ENCODE data around the gene ITSN2. TPM values are rescaled to one million over a fixed set of nuclear protein-coding genes. Genes with fewer than 3 reads are reported as not detected.

Gene ITSN2
- total RNA-seq, 4 donors from 2014 or later: 57.9 to 79.7 (median 63.4) TPM

- no peak for ATAC-seq
- Histone ChIP-seq H3K9me3 (peaks cover 0 to 6% (median 0%) of the 10 kb centered on the region in 3 donors), H3K4me3 (no peak overlapping the region), H3K4me1 (no peaks in the 10 kb centered on the region), H3K27ac (no peak overlapping the region), H3K27me3 (peaks cover 8% of the 10 kb centered on the region), H3K36me3 (no peaks in the 10 kb centered on the region)
- no CpG with 5 or more reads among the region's 1 CpG for WGBS, 2 donors (ENCODE audit: low coverage in 1 of 2)
- TF ChIP-seq POLR2AphosphoS5 (IDR thresholded peaks at IDR 0.05) (no peak), CTCF (IDR thresholded peaks at IDR 0.05) (no peak), EP300 (IDR thresholded peaks at IDR 0.05) (no peak), POLR2A (IDR thresholded peaks at IDR 0.05) (no peak)
Observed at GRCh38 chr2:24176326-24176725, 184.0 kb downstream of the ITSN2 start.

DNA sequence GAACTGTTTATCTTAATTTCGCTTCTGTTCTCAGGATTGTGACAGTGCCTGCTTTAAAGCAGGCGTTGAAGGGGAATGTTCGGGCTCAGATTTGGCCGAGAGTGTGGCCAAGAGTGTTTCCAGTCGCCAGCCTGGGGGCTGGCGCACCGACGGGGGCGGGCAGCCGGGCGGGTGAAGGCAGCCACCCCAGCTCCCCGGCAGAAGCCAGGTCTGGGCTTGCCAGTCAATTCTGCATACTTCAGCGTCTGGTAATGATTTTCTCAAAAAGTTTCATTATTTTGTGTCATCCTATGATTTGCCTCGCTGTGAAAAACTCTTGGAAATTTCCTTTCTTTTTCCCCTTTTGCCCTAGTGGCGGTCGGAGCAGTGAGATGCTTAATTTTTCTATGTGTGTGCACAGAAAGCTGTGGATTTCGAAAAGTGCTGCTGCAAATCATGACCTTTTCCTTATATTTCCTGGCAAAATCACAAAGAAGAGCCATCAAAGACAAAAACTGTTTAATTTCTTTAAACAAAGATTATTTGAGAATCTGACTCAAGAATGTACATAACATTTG lies 184.6 kb downstream of the ITSN2 start:
- peaks cover 8% of the 10 kb centered on the region for H3K27me3 ChIP-seq
- peaks cover 0 to 6% (median 0%) of the 10 kb centered on the region in 3 donors for H3K9me3 ChIP-seq
- peak overlapping the region in 1 of 2 donors; percentile 3 for H3K4me3 ChIP-seq
- TF ChIP-seq EP300 (IDR thresholded peaks at IDR 0.05) (no peak), POLR2A (IDR thresholded peaks at IDR 0.05) (no peak), POLR2AphosphoS5 (IDR thresholded peaks at IDR 0.05) (no peak), CTCF (IDR thresholded peaks at IDR 0.05) (no peak)
- no peaks in the 10 kb centered on the region for H3K36me3 ChIP-seq
- no peak overlapping the region for H3K27ac ChIP-seq
- no peaks in the 10 kb centered on the region for H3K4me1 ChIP-seq
- ATAC-seq: no peak
- 50 to 74% methylated on average over 5 to 6 of the region's 17 CpGs for WGBS, 2 donors (ENCODE audit: low coverage in 1 of 2)

GRCh38 chr2:24174851-24175277 lies 185.5 kb downstream of the ITSN2 start, which contains the start of gene FAM228A:
TSS of gene FAM228A (plus strand) at chr2:24175053. CDS start at chr2:24175481, 428 bp downstream.
- Histone ChIP-seq H3K27ac (peak within 1 kb of the TSS in 1 of 4 donors; percentile 38), H3K4me3 (peak within 1 kb of the TSS in 1 of 2 donors; percentile 29), H3K9me3 (peaks cover 0 to 6% (median 0%) of the 10 kb centered on the region in 3 donors), H3K36me3 (peaks cover 0 to 2% of the 10 kb centered on the region in 2 donors), H3K27me3 (peaks cover 8% of the 10 kb centered on the region), H3K4me1 (no peaks in the 10 kb centered on the region)
- no peak for TF ChIP-seq EP300 (IDR thresholded peaks at IDR 0.05)
- TF ChIP-seq POLR2AphosphoS5 (IDR thresholded peaks at IDR 0.05): no peak
- TF ChIP-seq CTCF (IDR thresholded peaks at IDR 0.05): no peak
- TF ChIP-seq POLR2A (IDR thresholded peaks at IDR 0.05): no peak
- no CpG with 5 or more reads among the region's 46 CpGs for WGBS, 2 donors (ENCODE audit: low coverage in 1 of 2)
- no peak for ATAC-seq

- Histone ChIP-seq H3K27ac (no peak overlapping the region), H3K4me1 (no peaks in the 10 kb centered on the region), H3K9me3 (no peaks in the 10 kb centered on the region), H3K36me3 (peaks cover 0 to 17% of the 10 kb centered on the region in 2 donors), H3K4me3 (no peak overlapping the region), H3K27me3 (no peaks in the 10 kb centered on the region)
- WGBS, 2 donors (ENCODE audit: low coverage in 1 of 2): 70 to 81% methylated on average over 2 to 5 of the region's 5 CpGs
- ATAC-seq: no peak
- TF ChIP-seq CTCF (IDR thresholded peaks at IDR 0.05) (no peak), POLR2A (IDR thresholded peaks at IDR 0.05) (no peak), POLR2AphosphoS5 (IDR thresholded peaks at IDR 0.05) (no peak), EP300 (IDR thresholded peaks at IDR 0.05) (no peak)
Observed at GRCh38 chr2:24169023-24169422, 191.3 kb downstream of the ITSN2 start.

DNA sequence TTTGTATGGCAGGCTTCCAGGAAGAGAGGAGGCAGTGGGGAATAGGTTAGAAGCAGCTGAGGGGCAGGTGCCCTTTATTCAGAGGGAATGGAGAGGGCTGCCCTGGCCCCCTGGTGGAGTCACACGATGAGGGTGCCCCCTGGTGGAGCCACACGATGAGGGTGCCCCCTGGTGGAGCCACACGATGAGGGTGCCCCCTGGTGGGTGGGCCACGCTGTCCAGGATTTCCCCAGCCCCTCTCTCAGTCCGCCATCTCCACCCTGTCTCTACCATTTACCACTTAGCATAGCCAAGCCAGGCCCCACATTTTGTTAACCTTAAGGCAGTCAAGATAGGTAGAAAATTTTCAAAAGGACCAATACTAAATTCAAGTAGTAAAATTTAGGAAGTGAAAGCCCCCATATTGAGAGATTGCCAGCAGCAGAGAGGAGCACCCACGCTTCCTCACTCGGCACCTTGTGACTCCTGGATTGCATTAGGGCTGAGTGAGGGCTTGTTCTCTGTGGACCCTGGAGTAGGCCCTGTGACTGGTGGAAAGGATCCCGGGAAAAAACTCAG lies 195.8 kb downstream of the ITSN2 start:
- no peak overlapping the region for H3K4me3 ChIP-seq
- peaks cover 0 to 43% of the 10 kb centered on the region in 2 donors for H3K36me3 ChIP-seq
- WGBS, 2 donors (ENCODE audit: low coverage in 1 of 2): 75 to 100% methylated on average over 1 to 4 of the region's 8 CpGs
- H3K4me1 ChIP-seq: no peaks in the 10 kb centered on the region
- TF ChIP-seq POLR2AphosphoS5 (IDR thresholded peaks at IDR 0.05) (no peak), CTCF (IDR thresholded peaks at IDR 0.05) (peak in 3 of 4 experiments; percentile 25 to 72 (median 29))
- H3K27me3 ChIP-seq: no peaks in the 10 kb centered on the region
- H3K9me3 ChIP-seq: no peaks in the 10 kb centered on the region
- no peak for ATAC-seq
- H3K27ac ChIP-seq: no peak overlapping the region
